ENCODE results near the gene MED15. TPM values are rescaled to one million over a fixed set of nuclear protein-coding genes. Genes with fewer than 3 reads are reported as not detected.

The MED15 gene
- total and polyA plus RNA-seq, 2 of the 8 experiments (the other 6 are each of a cell fraction or from before 2014, with no cell fraction given): 28.3 to 57.1 TPM

DNA sequence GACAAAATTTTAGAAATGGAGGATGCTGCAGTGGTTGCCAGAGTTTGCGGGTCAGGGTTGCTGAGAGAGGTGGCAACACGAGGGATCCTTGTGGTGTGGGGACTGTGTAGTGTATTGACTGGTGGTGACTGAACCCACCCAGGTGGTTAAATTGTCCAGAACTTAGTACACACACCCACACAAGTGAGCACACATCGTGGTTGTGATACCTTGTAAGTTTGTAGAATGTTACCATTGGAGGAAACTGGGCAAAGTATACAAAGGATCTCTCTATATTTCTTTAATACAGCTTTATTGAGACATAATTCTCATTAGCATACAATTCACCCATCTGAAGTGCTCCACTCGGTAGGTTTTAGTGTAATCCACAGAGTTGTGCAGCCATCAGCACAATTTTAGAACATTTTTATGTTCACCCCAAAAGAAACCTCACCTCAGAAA is 56.1 kb downstream of the MED15 start (continued):
- TF ChIP-seq CHD1 (IDR thresholded peaks at IDR 0.05; ENCODE audit: low read depth, low read length) (no peak), BCL11A (IDR thresholded peaks at IDR 0.05; ENCODE audit: low read depth in 2 of 2, low read length in 2 of 2) (no peak), POLR2A (IDR thresholded peaks at IDR 0.05; ENCODE audit: control extremely low read depth in 1 of 2, low read depth in 2 of 2, low read length in 2 of 2) (no peak)

Data from H1 (cell line).